Measurements from ENCODE around the gene ZBTB12.
"Not testable (repeated sequence)": the region's sequence is repeated elsewhere in the genome, so short reads cannot be mapped to it uniquely, and the experiment has no call there.

GRCh38 chr6:31868658-31868971 lies 33.3 kb downstream of the ZBTB12 start:
- TF ChIP-seq CTCF, POLR2AphosphoS5 (IDR thresholded peaks at IDR 0.05): not testable (repeated sequence)
